ENCODE results near the gene CLN6. TPM values are rescaled to one million over a fixed set of nuclear protein-coding genes. Genes with fewer than 3 reads are reported as not detected.

CLN6 gene
- total and polyA plus RNA-seq, 2 of the 4 experiments (the other 2 are of a cell fraction): 6.5 to 31.9 TPM

- H3K4me1 ChIP-seq (ENCODE audit: control insufficient read depth, insufficient read depth, low read length): peaks cover 3% of the 10 kb centered on the region; the same call in 1 of the 2 replicates
- CTCF ChIA-PET: no interaction called here
- H3K18ac ChIP-seq (ENCODE audit: low read depth, low read length): no peak overlapping the region
- POLR2A ChIA-PET (ENCODE audit: unreplicated experiment): no interaction called here
- H3K27me3 ChIP-seq (ENCODE audit: control insufficient read depth, insufficient read depth, low read length): no peaks in the 10 kb centered on the region
- H3K9me3 ChIP-seq (ENCODE audit: control insufficient read depth, insufficient read depth, low read length): no peaks in the 10 kb centered on the region
- H3K4me3 ChIP-seq (ENCODE audit: insufficient read depth, low read depth, low read length): no peak overlapping the region
- H3K56ac ChIP-seq (ENCODE audit: extremely low read depth, insufficient read depth, low read length): no peak overlapping the region
- intact Hi-C loops (cut with micrococcal nuclease): no loop called here
- H3K27ac ChIP-seq (ENCODE audit: insufficient read depth, low read length): no peak overlapping the region
- H4K8ac ChIP-seq (ENCODE audit: low read depth in 2 of 2, low read length in 2 of 2): no peak overlapping the region
- in situ Hi-C loops (cut with MboI; ENCODE audit: low sequenced_read_pairs): no loop called here
- no peak overlapping the region for H3K14ac ChIP-seq (replicated peaks; ENCODE audit: low read depth, low read length)
- H3K79me1 ChIP-seq (ENCODE audit: low read depth in 1 of 2, low read length in 2 of 2): peaks cover 4 to 12% of the 10 kb centered on the region in 2 experiments; a peak in 2 of 4 replicates
- no peak overlapping the region for H2AFZ ChIP-seq (replicated peaks; ENCODE audit: low read length, poor library complexity)
- no peak overlapping the region for H4K91ac ChIP-seq (ENCODE audit: insufficient read depth, low read depth, low read length)
- no peak overlapping the region for H3K23ac ChIP-seq (ENCODE audit: low read depth, low read length)
- no peak overlapping the region for H2BK5ac ChIP-seq (ENCODE audit: low read depth, low read length, poor library complexity, severe bottlenecking)
- WGBS, 2 experiments (ENCODE audit: extremely low coverage in 2 of 2, insufficient read length in 1 of 2): 87% methylated on average over 7 of the region's 7 CpGs; no CpG with 5 or more reads in 1 of the 2 experiments
- H2AK5ac ChIP-seq (ENCODE audit: low read depth, low read length): no peak overlapping the region
- no peak for ATAC-seq (ENCODE audit: low read depth)
- H3K36me3 ChIP-seq (ENCODE audit: control insufficient read depth, insufficient read depth, low read length): 0 out of 2 replicates have a peak, but pooled peaks cover 2% of the 10 kb centered on the region
- H4K20me1 ChIP-seq (ENCODE audit: insufficient read depth, low read length): no peaks in the 10 kb centered on the region
- TF ChIP-seq MAZ (IDR thresholded peaks at IDR 0.05; ENCODE audit: borderline replicate concordance, low read depth, low read length) (no peak), MXI1 (IDR thresholded peaks at IDR 0.05; ENCODE audit: borderline replicate concordance, low read depth, low read length) (no peak), RFX5 (IDR thresholded peaks at IDR 0.05; ENCODE audit: low read depth, low read length) (no peak), BHLHE40 (IDR thresholded peaks at IDR 0.05; ENCODE audit: low read depth, low read length) (no peak), CTCF (conservative IDR thresholded peaks at IDR 0.05; ENCODE audit: low read depth, low read length) (no peak), USF2 (IDR thresholded peaks at IDR 0.05; ENCODE audit: low read depth, low read length) (no peak), SMC3 (IDR thresholded peaks at IDR 0.05; ENCODE audit: low read depth, low read length) (no peak), CHD1 (IDR thresholded peaks at IDR 0.05; ENCODE audit: low read depth, low read length) (no peak), ELK1 (IDR thresholded peaks at IDR 0.05; ENCODE audit: borderline replicate concordance, low read depth, low read length) (no peak), NFE2L2 (IDR thresholded peaks at IDR 0.05; ENCODE audit: low read depth, low read length) (no peak), MAFK (IDR thresholded peaks at IDR 0.05; ENCODE audit: low read depth, low read length) (no peak)
- H3K9me1 ChIP-seq (ENCODE audit: insufficient read depth, low read length): no peaks in the 10 kb centered on the region; the same call in 1 of the 2 replicates
- no peak overlapping the region for H3K9ac ChIP-seq (ENCODE audit: low read depth, low read length)
- no peak overlapping the region for H4K5ac ChIP-seq (ENCODE audit: low read depth, low read length)
- dilution Hi-C loops (cut with HindIII; ENCODE audit: low sequenced_read_pairs, unreplicated experiment): no loop called here
- H2BK120ac ChIP-seq (ENCODE audit: low read depth, low read length): no peak overlapping the region
- no TSS peak for BruUV-seq (replicated peaks)
- DNase-seq: no peak
- no peak overlapping the region for H2BK20ac ChIP-seq (ENCODE audit: low read depth, low read length)
- H3K4me2 ChIP-seq (ENCODE audit: low read depth, low read length): no peak overlapping the region
- H2AK9ac ChIP-seq (replicated peaks; ENCODE audit: low read depth, low read length, poor library complexity): no peak overlapping the region
- H3K4ac ChIP-seq (ENCODE audit: low read depth, low read length): no peak overlapping the region
- no peak overlapping the region for H2BK15ac ChIP-seq (ENCODE audit: low read depth, low read length)
These were observed 25.2 kb downstream of the CLN6 start for GRCh38 chr15:68204361-68204760.
